ENCODE measurements around the gene FBXO30. TPM values are rescaled to one million over a fixed set of nuclear protein-coding genes. Genes with fewer than 3 reads are reported as not detected.
A peak's percentile ranks its signal among the peaks of the same experiment; 100 is the strongest.

The FBXO30 gene
- total RNA-seq, 2 donors from 2014 or later = 8.0 to 20.5 TPM

DNA sequence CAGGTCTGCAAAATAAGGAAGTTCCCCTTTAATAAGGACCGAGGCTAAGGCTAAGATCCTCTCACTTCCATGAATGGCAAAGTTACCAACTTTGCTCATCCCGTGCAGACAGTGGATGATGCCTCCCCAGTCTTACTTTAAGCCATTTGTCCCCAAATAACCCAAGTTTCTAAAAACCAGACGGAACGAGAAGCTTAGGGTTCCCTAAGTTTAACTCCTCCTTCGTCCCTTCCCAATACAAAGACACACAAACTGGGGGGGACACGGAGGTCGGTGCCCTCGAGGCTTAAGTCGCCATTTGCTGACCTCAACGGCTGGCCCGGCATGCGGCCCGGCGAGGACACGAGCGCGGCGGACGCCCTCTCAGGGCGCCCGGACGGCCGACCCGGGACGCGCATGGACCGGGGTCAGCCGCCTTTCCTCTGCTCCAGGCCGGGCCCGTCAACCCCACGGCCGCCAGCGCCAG, 527 bp downstream of the FBXO30 start:
- Histone ChIP-seq H3K27me3 (replicated peaks; ENCODE audit: insufficient read depth) (no peaks in the 10 kb centered on the region), H3K36me3 (no peaks in the 10 kb centered on the region), H3K9me3 (no peaks in the 10 kb centered on the region), H3K4me3 (peak overlapping the region; percentile 87), H3K4me1 (ENCODE audit: control insufficient read depth in 1 of 2, low read depth in 2 of 2) (peaks cover 32 to 49% of the 10 kb centered on the region in 2 donors), H3K27ac (peak overlapping the region; percentile 83 to 94)
- DNase-seq (ENCODE audit: low spot score) (no peak), ATAC-seq (ENCODE audit: insufficient number of reproducible peaks, low FRiP score, low read depth) (peak; percentile 12)
- TF ChIP-seq, protein P1, sequence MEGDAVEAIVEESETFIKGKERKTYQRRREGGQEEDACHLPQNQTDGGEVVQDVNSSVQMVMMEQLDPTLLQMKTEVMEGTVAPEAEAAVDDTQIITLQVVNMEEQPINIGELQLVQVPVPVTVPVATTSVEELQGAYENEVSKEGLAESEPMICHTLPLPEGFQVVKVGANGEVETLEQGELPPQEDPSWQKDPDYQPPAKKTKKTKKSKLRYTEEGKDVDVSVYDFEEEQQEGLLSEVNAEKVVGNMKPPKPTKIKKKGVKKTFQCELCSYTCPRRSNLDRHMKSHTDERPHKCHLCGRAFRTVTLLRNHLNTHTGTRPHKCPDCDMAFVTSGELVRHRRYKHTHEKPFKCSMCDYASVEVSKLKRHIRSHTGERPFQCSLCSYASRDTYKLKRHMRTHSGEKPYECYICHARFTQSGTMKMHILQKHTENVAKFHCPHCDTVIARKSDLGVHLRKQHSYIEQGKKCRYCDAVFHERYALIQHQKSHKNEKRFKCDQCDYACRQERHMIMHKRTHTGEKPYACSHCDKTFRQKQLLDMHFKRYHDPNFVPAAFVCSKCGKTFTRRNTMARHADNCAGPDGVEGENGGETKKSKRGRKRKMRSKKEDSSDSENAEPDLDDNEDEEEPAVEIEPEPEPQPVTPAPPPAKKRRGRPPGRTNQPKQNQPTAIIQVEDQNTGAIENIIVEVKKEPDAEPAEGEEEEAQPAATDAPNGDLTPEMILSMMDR (IDR thresholded peaks at IDR 0.05) = no peak

DNA sequence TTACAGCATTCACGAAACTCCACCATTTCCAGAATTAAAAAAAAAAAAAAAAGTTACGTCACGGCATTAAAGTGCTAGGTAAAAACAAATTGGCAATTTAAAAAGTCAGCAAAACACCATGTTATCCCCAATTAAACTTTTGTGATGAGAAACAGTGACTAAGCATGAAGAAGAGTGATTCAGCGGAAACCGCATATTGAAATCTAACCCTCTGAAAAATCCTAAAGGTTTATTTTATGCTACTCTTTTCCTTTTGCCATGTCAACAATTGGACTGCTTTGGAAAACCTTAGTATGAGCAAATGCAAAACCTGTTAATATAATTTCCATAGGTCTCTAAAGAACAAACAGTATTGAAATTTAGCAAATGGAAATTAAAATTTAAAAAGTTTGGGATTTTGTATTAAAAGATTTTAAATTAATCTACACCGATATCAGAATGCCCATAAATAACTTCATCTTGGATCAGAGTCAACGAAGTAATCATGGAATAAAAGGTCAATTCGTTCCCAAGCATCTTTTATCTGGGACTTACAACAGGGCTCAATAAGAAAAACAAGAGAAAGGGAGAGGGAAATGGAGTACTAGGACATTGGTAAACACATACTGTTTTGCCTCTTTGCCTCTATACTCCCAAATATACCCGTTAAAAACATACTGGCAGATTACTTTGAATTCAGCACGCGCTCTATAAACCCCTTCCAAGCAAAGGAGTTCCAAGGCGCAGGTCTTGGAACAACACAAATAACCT, 1.1 kb downstream of the FBXO30 start:
- Histone ChIP-seq H3K36me3 (no peaks in the 10 kb centered on the region), H3K27ac (peak overlapping the region; percentile 83 to 94), H3K9me3 (no peaks in the 10 kb centered on the region), H3K4me1 (ENCODE audit: control insufficient read depth in 1 of 2, low read depth in 2 of 2) (peaks cover 38 to 53% of the 10 kb centered on the region in 2 donors), H3K27me3 (replicated peaks; ENCODE audit: insufficient read depth) (no peaks in the 10 kb centered on the region), H3K4me3 (peak overlapping the region; percentile 87)
- TF ChIP-seq, protein P1 (IDR thresholded peaks at IDR 0.05) = no peak
- DNase-seq (ENCODE audit: low spot score) (no peak), ATAC-seq (ENCODE audit: insufficient number of reproducible peaks, low FRiP score, low read depth) (no peak)

DNA sequence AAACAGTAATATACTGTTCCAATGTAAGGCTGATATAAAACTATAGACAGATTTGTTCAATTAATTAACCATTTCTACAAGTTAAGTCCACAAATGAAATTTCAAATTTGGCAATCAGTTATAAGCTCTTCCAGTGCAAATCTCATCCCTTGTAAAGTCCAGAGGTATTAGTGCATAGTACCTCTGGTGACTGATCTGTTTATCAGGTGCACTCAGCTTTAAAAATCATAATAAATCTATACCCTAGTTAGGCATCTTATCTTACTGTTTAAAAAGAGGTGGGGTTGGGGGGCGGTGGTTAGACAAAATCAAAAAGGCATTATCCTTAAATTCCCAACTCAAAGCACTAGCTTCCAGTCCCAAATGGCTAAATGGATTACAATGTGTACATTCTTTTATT, 2.9 kb downstream of the FBXO30 start:
- Histone ChIP-seq H3K27ac (no peak overlapping the region), H3K4me1 (ENCODE audit: control insufficient read depth in 1 of 2, low read depth in 2 of 2) (peaks cover 42 to 53% of the 10 kb centered on the region in 2 donors), H3K9me3 (no peaks in the 10 kb centered on the region), H3K27me3 (replicated peaks; ENCODE audit: insufficient read depth) (no peaks in the 10 kb centered on the region), H3K36me3 (no peaks in the 10 kb centered on the region), H3K4me3 (peak overlapping the region; percentile 87)
- DNase-seq (ENCODE audit: low spot score) (no peak), ATAC-seq (ENCODE audit: insufficient number of reproducible peaks, low FRiP score, low read depth) (no peak)
- TF ChIP-seq, protein P1 (IDR thresholded peaks at IDR 0.05) = no peak

DNA sequence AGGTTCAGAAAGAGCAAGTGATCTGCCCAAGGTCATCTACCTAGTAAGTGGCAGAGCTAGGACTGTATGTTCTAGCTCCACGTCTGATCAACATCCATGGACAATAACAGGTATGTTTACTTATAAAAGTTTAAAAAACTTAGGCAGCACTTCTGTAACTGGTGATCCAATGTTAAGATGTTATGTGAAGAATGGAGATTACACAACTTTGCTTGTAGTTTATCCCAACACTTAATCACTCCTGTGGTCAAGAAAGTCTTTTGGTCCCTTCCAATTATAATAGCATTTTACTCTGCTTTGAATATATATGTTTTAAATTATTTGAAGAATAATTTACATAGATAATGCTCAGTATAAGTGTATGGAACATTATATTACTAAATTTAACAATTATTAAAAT, 4.8 kb downstream of the FBXO30 start:
- H3K36me3 ChIP-seq = peaks cover 8% of the 10 kb centered on the region
- H3K9me3 ChIP-seq = no peaks in the 10 kb centered on the region
- H3K4me3 ChIP-seq = no peak overlapping the region
- peaks cover 40 to 41% of the 10 kb centered on the region in 2 donors for H3K4me1 ChIP-seq (ENCODE audit: control insufficient read depth in 1 of 2, low read depth in 2 of 2)
- ATAC-seq (ENCODE audit: insufficient number of reproducible peaks, low FRiP score, low read depth) = no peak
- TF ChIP-seq, protein P1 (IDR thresholded peaks at IDR 0.05) = no peak
- DNase-seq (ENCODE audit: low spot score) = no peak
- no peaks in the 10 kb centered on the region for H3K27me3 ChIP-seq (replicated peaks; ENCODE audit: insufficient read depth)
- H3K27ac ChIP-seq = no peak overlapping the region

DNA sequence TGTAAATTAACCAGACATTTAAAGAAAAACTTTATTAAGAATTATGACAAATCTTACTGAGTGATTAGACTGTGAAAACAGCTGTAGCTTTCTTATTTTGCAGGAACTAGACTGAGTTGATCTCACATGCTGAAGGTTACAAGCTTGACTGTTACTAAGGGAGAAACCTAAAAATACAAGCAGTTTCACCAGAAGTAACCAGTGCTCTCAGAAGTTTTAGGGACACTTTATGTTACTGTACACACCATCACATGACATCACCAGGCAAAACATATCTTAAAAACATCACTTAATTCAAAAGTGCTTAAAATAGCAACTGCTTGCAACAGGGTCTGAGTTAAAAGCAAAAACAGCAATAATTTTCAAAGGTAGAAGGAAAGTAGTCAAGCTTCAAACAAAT, 5.4 kb downstream of the FBXO30 start:
- TF ChIP-seq, protein P1 (IDR thresholded peaks at IDR 0.05) = no peak
- no peak overlapping the region for H3K4me3 ChIP-seq
- no peaks in the 10 kb centered on the region for H3K9me3 ChIP-seq
- H3K27ac ChIP-seq = no peak overlapping the region
- DNase-seq (ENCODE audit: low spot score) (no peak), ATAC-seq (ENCODE audit: insufficient number of reproducible peaks, low FRiP score, low read depth) (no peak)
- peaks cover 40 to 41% of the 10 kb centered on the region in 2 donors for H3K4me1 ChIP-seq (ENCODE audit: control insufficient read depth in 1 of 2, low read depth in 2 of 2)
- H3K27me3 ChIP-seq (replicated peaks; ENCODE audit: insufficient read depth) = no peaks in the 10 kb centered on the region
- H3K36me3 ChIP-seq = peaks cover 11% of the 10 kb centered on the region

Measured in thoracic aorta (tissue), 2 donors.